A673 (cell line): ENCODE results near the gene TTC39B. TPM values are rescaled to one million over a fixed set of nuclear protein-coding genes. Genes with fewer than 3 reads are reported as not detected.

Source experiments
- BruUV-seq: library from RNA; stranded (reverse); fragments of 400-500 nt; replicated peaks from 2 replicates; lab custom pipeline; 2021; lab: Mats Ljungman, UMichigan
- CTCF ChIA-PET: fragments of 300-600 bp; sonication (Branson Sonifier 250); formaldehyde crosslinking; loops from one replicate; lab custom pipeline; 2022; ENCODE audit warnings: antibody characterized with exemption; lab: Charles Lee
- POLR2A ChIA-PET: fragments of 300-600 bp; sonication (Branson Sonifier 250); formaldehyde crosslinking; loops from one replicate; lab custom pipeline; 2022; ENCODE audit warnings: antibody characterized with exemption; ENCODE audit not compliant: low non-redundant PET; lab: Charles Lee
- DNase-seq: peaks from one replicate; pipeline ENCODE4 v3.0.0-alpha.2; 2015; ENCODE audit warnings: low spot score
- H3K27ac ChIP-seq: fragments of 200-600 bp; sonication (generic); 2 replicates; pipeline ENCODE4 v1.5.1; 2016; ENCODE audit warnings: mixed run types, low read depth, mild to moderate bottlenecking, mixed read lengths, antibody characterized with exemption, low read length; ENCODE audit not compliant: poor library complexity, severe bottlenecking
- H3K27me3 ChIP-seq: fragments of 200-600 bp; sonication (generic); replicated peaks from 2 replicates; pipeline ENCODE4 v1.6.1; 2017; ENCODE audit warnings: mixed run types, low read depth, mild to moderate bottlenecking, mixed read lengths, antibody characterized with exemption, low read length; ENCODE audit not compliant: insufficient read depth, poor library complexity
- H3K36me3 ChIP-seq: fragments of 200-600 bp; sonication (generic); 2 replicates; pipeline ENCODE4 v1.6.1; 2016; ENCODE audit warnings: mixed run types, mild to moderate bottlenecking, mixed read lengths, antibody characterized with exemption, low read length; ENCODE audit not compliant: insufficient read depth, poor library complexity, severe bottlenecking
- H3K4me1 ChIP-seq: fragments of 200-600 bp; sonication (generic); 2 replicates; pipeline ENCODE4 v1.6.1; 2017; ENCODE audit warnings: mixed run types, mild to moderate bottlenecking, mixed read lengths, antibody characterized with exemption, low read length; ENCODE audit not compliant: insufficient read depth, poor library complexity, severe bottlenecking
- H3K4me3 ChIP-seq: fragments of 200-600 bp; sonication (generic); 2 replicates; pipeline ENCODE4 v1.5.1; 2016; ENCODE audit warnings: low read depth, mixed run types, mild to moderate bottlenecking, mixed read lengths, low read length; ENCODE audit not compliant: poor library complexity, severe bottlenecking
- H3K9me3 ChIP-seq: fragments of 200-600 bp; sonication (generic); 2 replicates; pipeline ENCODE4 v1.6.1; 2016; ENCODE audit warnings: mixed run types, low read depth, mild to moderate bottlenecking, mixed read lengths, antibody characterized with exemption, low read length; ENCODE audit not compliant: poor library complexity, severe bottlenecking
- CTCF ChIP-seq: fragments of 300-800, 200-600 bp; sonication (generic); conservative IDR thresholded peaks from 2 replicates; pipeline ENCODE4 v1.5.1; 2017; ENCODE audit warnings: low read depth, mild to moderate bottlenecking, antibody characterized with exemption, low read length, moderate library complexity, mixed read lengths
- EZH2 ChIP-seq: fragments of 200-600 bp; sonication (generic); IDR thresholded peaks from 2 replicates; pipeline ENCODE4 v1.6.1; 2017; ENCODE audit warnings: borderline replicate concordance, low read depth, mild to moderate bottlenecking, mixed read lengths, antibody characterized with exemption, low read length; ENCODE audit not compliant: poor library complexity, severe bottlenecking
- intact Hi-C: fragments of 100-400 bp; cut with micrococcal nuclease; formaldehyde crosslinking; loops from one replicate; pipeline ENCODE4 v1.10.0; 2022; ENCODE audit not compliant: unreplicated experiment
- total RNA-seq: library from RNA; stranded (reverse); gene quantifications from 2 replicates; pipeline ENCODE4 v1.2.3, GENCODE V29; 2021

TTC39B gene
- total RNA-seq, 1 experiment from 2014 or later: 0.52 TPM

- intact Hi-C loops: loop anchor here (10.0 kb wide), 1 partner anchor 150 kb away; the partner anchor contains the start of gene SNAPC3
- CTCF ChIA-PET: no interaction called here
- Histone ChIP-seq H3K4me3 (no peak overlapping the region), H3K9me3 (no peaks in the 10 kb centered on the region), H3K36me3 (no peaks in the 10 kb centered on the region), H3K4me1 (no peaks in the 10 kb centered on the region), H3K27ac (no peak overlapping the region), H3K27me3 (no peaks in the 10 kb centered on the region)
- POLR2A ChIA-PET: interaction anchor here (0.7 kb wide), 1 partner anchor 828 kb away, joined by 4 read pairs; no protein-coding TSS in a partner anchor
- no peak for TF ChIP-seq CTCF
- TF ChIP-seq EZH2: no peak
- no TSS peak for BruUV-seq
- no peak for DNase-seq
These were observed 32.6 kb downstream of the TTC39B start for GRCh38 chr9:15274425-15274824.

- ChIA-PET POLR2A (no interaction called here), CTCF (no interaction called here)
These were observed 34.6 kb downstream of the TTC39B start for GRCh38 chr9:15272377-15272928.

GRCh38 chr9:15271403-15271802 lies 35.6 kb downstream of the TTC39B start:
- CTCF ChIA-PET: no interaction called here
- Histone ChIP-seq H3K9me3 (no peaks in the 10 kb centered on the region), H3K4me1 (no peaks in the 10 kb centered on the region), H3K36me3 (no peaks in the 10 kb centered on the region), H3K4me3 (no peak overlapping the region), H3K27ac (no peak overlapping the region), H3K27me3 (no peaks in the 10 kb centered on the region)
- no peak for TF ChIP-seq EZH2
- no peak for TF ChIP-seq CTCF
- POLR2A ChIA-PET: no interaction called here
- BruUV-seq: no TSS peak
- peak; percentile 3 for DNase-seq
- intact Hi-C loops: loop anchor here (10.0 kb wide), 1 partner anchor 153 kb away; the partner anchor contains the start of gene SNAPC3

More at GRCh38 chr9:15272377-15272928, 34.6 kb downstream of the TTC39B start:
- Histone ChIP-seq H3K27me3 (no peaks in the 10 kb centered on the region), H3K9me3 (no peaks in the 10 kb centered on the region), H3K36me3 (no peaks in the 10 kb centered on the region), H3K27ac (no peak overlapping the region), H3K4me1 (no peaks in the 10 kb centered on the region), H3K4me3 (no peak overlapping the region)
- intact Hi-C loops: loop anchor here (10.0 kb wide), 1 partner anchor 152 kb away; the partner anchor contains the start of gene SNAPC3
- BruUV-seq: no TSS peak
- TF ChIP-seq CTCF: no peak
- no peak for TF ChIP-seq EZH2
- no peak for DNase-seq
